ENCODE data around the gene RTTN. TPM values are rescaled to one million over a fixed set of nuclear protein-coding genes. Genes with fewer than 3 reads are reported as not detected.

Gene RTTN
- total RNA-seq, 2 experiments from 2014 or later = 21.4 to 25.5 TPM

DNA sequence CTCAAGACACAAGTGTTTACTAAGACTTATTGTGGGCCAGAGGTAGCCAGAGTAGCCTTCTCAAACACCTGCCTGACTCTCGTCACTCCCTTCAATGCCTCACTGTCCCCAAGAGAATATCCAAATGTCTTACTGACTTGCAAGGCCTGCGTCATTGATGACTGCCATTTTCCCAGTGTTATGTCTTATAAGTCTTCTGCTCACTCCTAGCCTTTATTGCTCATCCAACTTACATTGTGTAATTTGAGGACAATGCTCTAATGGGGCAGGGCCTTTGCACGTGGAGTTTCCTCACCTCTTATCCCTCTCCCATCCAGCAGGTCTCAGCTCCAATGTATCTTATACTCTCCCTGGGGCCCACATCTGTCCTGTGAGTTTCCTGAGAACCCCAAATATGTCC lies 247.7 kb downstream of the RTTN start:
- Mint-ChIP-seq H3K27me3 (no peaks in the 10 kb centered on the region), H3K4me3 (no peak overlapping the region), H3K27ac (no peak overlapping the region), H3K9me3 (no peaks in the 10 kb centered on the region), H3K4me1 (ENCODE audit: low read depth) (peaks cover 23% of the 10 kb centered on the region), H3K36me3 (ENCODE audit: low read depth) (peaks cover 9% of the 10 kb centered on the region)
- CTCF ChIA-PET = interaction anchor here (0.8 to 1.9 kb wide), 2 partner anchors 23 to 59 kb away, joined by 3 to 5 read pairs; no protein-coding TSS in a partner anchor
- Histone ChIP-seq H3K9me3 (ENCODE audit: control insufficient read depth in 1 of 2, insufficient read depth in 1 of 2, low read length in 2 of 2) (no peaks in the 10 kb centered on the region), H3K4me3 (ENCODE audit: low read length) (no peak overlapping the region), H3K36me3 (ENCODE audit: insufficient read depth, low read length) (no peaks in the 10 kb centered on the region), H3K27ac (ENCODE audit: low read depth in 1 of 2, low read length in 2 of 2) (peak overlapping the region; percentile 56 to 75), H3K4me1 (ENCODE audit: insufficient read depth, low read length) (peaks cover 46% of the 10 kb centered on the region), H3K27me3 (ENCODE audit: control insufficient read depth in 1 of 2, insufficient read depth in 2 of 2, low read length in 2 of 2) (no peaks in the 10 kb centered on the region)
- POLR2A ChIA-PET = interaction anchor here (1.5 to 4.2 kb wide), 8 partner anchors 10 to 72 kb away, joined by 4 to 100 read pairs (median 27); partner anchors contain the start of gene CD226
- TF ChIP-seq, protein P1, sequence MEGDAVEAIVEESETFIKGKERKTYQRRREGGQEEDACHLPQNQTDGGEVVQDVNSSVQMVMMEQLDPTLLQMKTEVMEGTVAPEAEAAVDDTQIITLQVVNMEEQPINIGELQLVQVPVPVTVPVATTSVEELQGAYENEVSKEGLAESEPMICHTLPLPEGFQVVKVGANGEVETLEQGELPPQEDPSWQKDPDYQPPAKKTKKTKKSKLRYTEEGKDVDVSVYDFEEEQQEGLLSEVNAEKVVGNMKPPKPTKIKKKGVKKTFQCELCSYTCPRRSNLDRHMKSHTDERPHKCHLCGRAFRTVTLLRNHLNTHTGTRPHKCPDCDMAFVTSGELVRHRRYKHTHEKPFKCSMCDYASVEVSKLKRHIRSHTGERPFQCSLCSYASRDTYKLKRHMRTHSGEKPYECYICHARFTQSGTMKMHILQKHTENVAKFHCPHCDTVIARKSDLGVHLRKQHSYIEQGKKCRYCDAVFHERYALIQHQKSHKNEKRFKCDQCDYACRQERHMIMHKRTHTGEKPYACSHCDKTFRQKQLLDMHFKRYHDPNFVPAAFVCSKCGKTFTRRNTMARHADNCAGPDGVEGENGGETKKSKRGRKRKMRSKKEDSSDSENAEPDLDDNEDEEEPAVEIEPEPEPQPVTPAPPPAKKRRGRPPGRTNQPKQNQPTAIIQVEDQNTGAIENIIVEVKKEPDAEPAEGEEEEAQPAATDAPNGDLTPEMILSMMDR (IDR thresholded peaks at IDR 0.05) = no peak
- intact Hi-C loops (cut with DNase I, micrococcal nuclease) = loop anchor here (2.0 kb wide), 3 partner anchors 19 to 59 kb away; no protein-coding TSS in a partner anchor
- ATAC-seq (ENCODE audit: poor library complexity) (no peak), DNase-seq (no peak)

DNA sequence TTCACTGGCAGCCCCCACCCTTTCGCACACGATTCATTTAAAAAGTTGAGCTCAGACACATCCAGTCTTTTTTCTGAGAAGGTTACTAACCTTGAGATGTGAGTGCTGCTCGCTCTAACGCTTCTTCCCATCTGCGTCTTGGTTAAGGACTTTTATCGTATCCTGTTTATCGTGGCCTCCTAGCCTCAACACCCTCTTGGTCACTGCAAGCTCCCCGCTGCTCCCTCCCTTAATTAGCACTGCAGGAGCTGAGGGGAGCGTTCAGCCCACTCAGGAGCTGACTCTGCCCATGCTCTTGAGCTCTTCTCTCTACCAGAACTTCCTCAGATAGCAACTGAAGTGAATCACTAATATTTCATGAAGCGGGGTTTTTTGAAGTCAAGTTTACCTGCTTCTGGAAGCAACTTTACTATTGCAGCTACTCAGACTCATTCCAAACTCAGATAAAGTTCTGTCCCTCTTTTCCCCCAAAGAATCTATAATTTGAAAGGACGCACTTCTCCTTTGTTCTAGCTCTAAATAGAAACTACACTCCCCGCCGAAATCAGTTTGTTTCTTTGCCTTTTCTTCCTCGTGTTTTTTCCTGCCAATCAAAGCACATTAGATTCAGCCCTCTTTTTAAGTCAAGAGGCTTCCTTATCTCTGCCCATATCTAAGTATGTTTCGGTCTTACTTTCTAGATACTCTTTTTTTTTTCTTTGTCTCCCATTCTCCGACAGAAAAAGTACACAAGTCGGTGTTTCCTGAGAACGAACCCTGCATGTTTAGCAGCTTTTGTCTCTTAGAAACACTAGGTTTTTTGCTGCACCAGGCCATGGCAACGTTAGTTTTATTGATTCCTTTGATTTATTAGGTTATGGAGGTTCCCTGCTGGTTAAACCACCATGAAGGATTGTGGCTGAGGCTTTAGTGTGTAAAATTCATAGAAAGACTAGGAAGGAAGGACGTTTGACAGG lies 248.5 kb downstream of the RTTN start:
- ChIA-PET CTCF (interaction anchor here (0.7 to 1.9 kb wide), 4 partner anchors 23 to 80 kb away, joined by 3 to 5 read pairs (median 3); no protein-coding TSS in a partner anchor), POLR2A (interaction anchor here (0.6 to 4.2 kb wide), 21 partner anchors 10 to 249 kb away, joined by 3 to 100 read pairs (median 5); partner anchors contain the start of genes CD226 and RTTN)
- DNase-seq (peak in 7 of 14 experiments; percentile 12 to 57 (median 46)), ATAC-seq (ENCODE audit: poor library complexity) (peak; percentile 51)
- TF ChIP-seq, protein P1 (IDR thresholded peaks at IDR 0.05) = no peak
- intact Hi-C loops (cut with DNase I, micrococcal nuclease) = loop anchor here (1.0 to 2.0 kb wide), 4 partner anchors 10 to 58 kb away; partner anchors contain the start of gene CD226 (in 1 of the 2)
- Histone ChIP-seq H3K4me1 (ENCODE audit: insufficient read depth, low read length) (peaks cover 46% of the 10 kb centered on the region), H3K27ac (ENCODE audit: low read depth in 1 of 2, low read length in 2 of 2) (peak overlapping the region; percentile 56 to 75), H3K4me3 (ENCODE audit: low read length) (peak overlapping the region; percentile 65), H3K36me3 (ENCODE audit: insufficient read depth, low read length) (no peaks in the 10 kb centered on the region), H3K9me3 (ENCODE audit: control insufficient read depth in 1 of 2, insufficient read depth in 1 of 2, low read length in 2 of 2) (no peaks in the 10 kb centered on the region), H3K27me3 (ENCODE audit: control insufficient read depth in 1 of 2, insufficient read depth in 2 of 2, low read length in 2 of 2) (no peaks in the 10 kb centered on the region)
- Mint-ChIP-seq H3K4me3 (no peak overlapping the region), H3K9me3 (no peaks in the 10 kb centered on the region), H3K27ac (no peak overlapping the region), H3K27me3 (no peaks in the 10 kb centered on the region), H3K4me1 (ENCODE audit: low read depth) (peaks cover 31% of the 10 kb centered on the region), H3K36me3 (ENCODE audit: low read depth) (peaks cover 10% of the 10 kb centered on the region)

DNA sequence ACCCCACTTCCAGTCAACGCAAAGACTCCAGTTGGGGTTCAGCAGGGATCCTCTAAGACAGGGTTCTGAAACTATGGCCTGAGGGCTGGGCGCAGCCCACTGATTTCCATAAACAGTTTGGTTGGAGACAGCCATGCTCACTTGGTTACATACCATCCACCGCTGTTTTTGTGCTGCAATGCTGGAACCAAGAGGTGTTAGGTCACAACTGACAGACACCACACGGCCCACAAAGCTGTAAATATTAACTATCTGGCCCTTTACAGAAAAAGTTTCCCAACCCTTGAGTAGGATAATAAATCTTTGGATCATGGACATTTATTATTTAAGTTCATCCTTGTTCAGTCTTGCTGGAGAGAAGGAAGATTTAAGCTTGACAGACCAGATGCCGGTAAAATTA lies 249.4 kb downstream of the RTTN start:
- Mint-ChIP-seq H3K9me3 (no peaks in the 10 kb centered on the region), H3K36me3 (ENCODE audit: low read depth) (peaks cover 18% of the 10 kb centered on the region), H3K4me3 (no peak overlapping the region), H3K27ac (no peak overlapping the region), H3K27me3 (no peaks in the 10 kb centered on the region), H3K4me1 (ENCODE audit: low read depth) (peaks cover 40% of the 10 kb centered on the region)
- Histone ChIP-seq H3K4me3 (ENCODE audit: low read length) (peak overlapping the region; percentile 65), H3K9me3 (ENCODE audit: control insufficient read depth in 1 of 2, insufficient read depth in 1 of 2, low read length in 2 of 2) (no peaks in the 10 kb centered on the region), H3K36me3 (ENCODE audit: insufficient read depth, low read length) (no peaks in the 10 kb centered on the region), H3K27ac (ENCODE audit: low read depth in 1 of 2, low read length in 2 of 2) (peak overlapping the region; percentile 56 to 75), H3K4me1 (ENCODE audit: insufficient read depth, low read length) (peaks cover 50% of the 10 kb centered on the region), H3K27me3 (ENCODE audit: control insufficient read depth in 1 of 2, insufficient read depth in 2 of 2, low read length in 2 of 2) (no peaks in the 10 kb centered on the region)
- ChIA-PET POLR2A (interaction anchor here (0.8 to 4.2 kb wide), 16 partner anchors 9 to 75 kb away, joined by 3 to 100 read pairs (median 6); partner anchors contain the start of gene CD226), CTCF (interaction anchor here (0.7 to 1.9 kb wide), 3 partner anchors 22 to 79 kb away, joined by 3 to 5 read pairs (median 3); no protein-coding TSS in a partner anchor)
- ATAC-seq (ENCODE audit: poor library complexity) (peak; percentile 15), DNase-seq (peak in 4 of 14 experiments; percentile 13 to 45 (median 36))
- TF ChIP-seq, protein P1 (IDR thresholded peaks at IDR 0.05) = no peak
- intact Hi-C loops (cut with DNase I, micrococcal nuclease) = loop anchor here (1.0 to 2.0 kb wide), 4 partner anchors 9 to 57 kb away; partner anchors contain the start of gene CD226 (in 1 of the 2)
